PC-3 (cell line): Measurements from ENCODE around the gene TGFB3. TPM values are rescaled to one million over a fixed set of nuclear protein-coding genes. Genes with fewer than 3 reads are reported as not detected.

ENCODE experiments used
- ATAC-seq: fragments of 200-7000 bp; cut with Tn5 transposase; 2 replicates; pipeline ENCODE4 v1.9.1; 2020; ENCODE audit warnings: mild to moderate bottlenecking, moderate library complexity
- BruUV-seq: library from RNA; stranded (reverse); fragments of 400-500 nt; replicated peaks from 2 replicates; lab custom pipeline; 2021; lab: Mats Ljungman, UMichigan
- CTCF ChIA-PET: fragments of 300-600 bp; sonication (Branson Sonifier 250); formaldehyde crosslinking; loops from one replicate; lab custom pipeline; 2022; ENCODE audit warnings: antibody characterized with exemption; lab: Charles Lee
- POLR2A ChIA-PET: fragments of 300-600 bp; sonication (Branson Sonifier 250); formaldehyde crosslinking; loops from one replicate; lab custom pipeline; 2022; ENCODE audit warnings: antibody characterized with exemption; ENCODE audit not compliant: unreplicated experiment; lab: Charles Lee
- DNase-seq: peaks from one replicate; pipeline ENCODE4 v3.0.0-alpha.2; 2015
- H2AFZ ChIP-seq: fragments of 300-600 bp; sonication (generic); 2 replicates; pipeline ENCODE4 v1.6.0; 2016; ENCODE audit warnings: antibody characterized with exemption, low read length
- H3F3A ChIP-seq: fragments of 300-600 bp; sonication (generic); one replicate; pipeline ENCODE4 v1.6.0; 2017; ENCODE audit warnings: antibody characterized with exemption, low read length, control low read depth, mild to moderate bottlenecking; ENCODE audit not compliant: unreplicated experiment
- H3K27ac ChIP-seq: fragments of 300-600 bp; sonication (generic); 2 replicates; pipeline ENCODE4 v1.5.1; 2016; ENCODE audit warnings: mild to moderate bottlenecking, low read length
- H3K27me3 ChIP-seq: fragments of 300-600 bp; sonication (generic); 2 replicates; pipeline ENCODE4 v1.6.1; 2016; ENCODE audit warnings: low read length, mixed read lengths
- H3K36me3 ChIP-seq: fragments of 300-600 bp; sonication (generic); 2 replicates; pipeline ENCODE4 v1.6.1; 2016; ENCODE audit warnings: low read depth, mixed run types, low read length, mixed read lengths
- H3K4me1 ChIP-seq: fragments of 300-600 bp; sonication (generic); 2 replicates; pipeline ENCODE4 v1.5.1; 2016; ENCODE audit warnings: low read length; ENCODE audit not compliant: insufficient read depth
- H3K4me2 ChIP-seq: fragments of 300-600 bp; sonication (generic); 2 replicates; pipeline ENCODE4 v1.6.0; 2016; ENCODE audit warnings: low read length
- H3K4me3 ChIP-seq: fragments of 300-600 bp; sonication (generic); 2 replicates; pipeline ENCODE4 v1.5.1; 2016; ENCODE audit warnings: mild to moderate bottlenecking, low read length, mixed read lengths
- H3K79me2 ChIP-seq: fragments of 300-600 bp; sonication (generic); 2 replicates; pipeline ENCODE4 v1.6.1; 2017; ENCODE audit warnings: low read length, mixed read lengths
- H3K9ac ChIP-seq: fragments of 300-600 bp; sonication (generic); 2 replicates; pipeline ENCODE4 v1.6.0; 2016; ENCODE audit warnings: mild to moderate bottlenecking, low read length
- H3K9me2 ChIP-seq: fragments of 300-600 bp; sonication (generic); replicated peaks from 2 replicates; pipeline ENCODE4 v1.6.1; 2016; ENCODE audit warnings: mixed run types, low read length, mixed read lengths
- H3K9me3 ChIP-seq: fragments of 300-600 bp; sonication (generic); 2 replicates; pipeline ENCODE4 v1.6.1; 2016; ENCODE audit warnings: low read length, mixed read lengths
- H4K20me1 ChIP-seq: fragments of 300-600 bp; sonication (generic); 2 replicates; pipeline ENCODE4 v1.6.1; 2016; ENCODE audit warnings: low read length, mixed read lengths
- CTCF ChIP-seq: fragments of 300-600 bp; sonication (generic); conservative IDR thresholded peaks from 2 replicates; pipeline ENCODE4 v1.5.1; 2017; ENCODE audit warnings: antibody characterized with exemption, low read depth, mild to moderate bottlenecking, low read length
- EZH2 ChIP-seq: fragments of 300-600 bp; sonication (generic); IDR thresholded peaks from one replicate; pipeline ENCODE4 v1.6.1; 2017; ENCODE audit warnings: antibody characterized with exemption, mild to moderate bottlenecking, low read length; ENCODE audit not compliant: unreplicated experiment
- EZH2phosphoT487 ChIP-seq: fragments of 300-600 bp; sonication (generic); IDR thresholded peaks from 2 replicates; pipeline ENCODE4 v1.6.1; 2018; ENCODE audit warnings: mild to moderate bottlenecking, antibody characterized with exemption, low read length, borderline replicate concordance
- intact Hi-C: fragments of 100-400 bp; cut with micrococcal nuclease; formaldehyde crosslinking; loops from 2 replicates; pipeline ENCODE4 v1.9.0; 2023
- total RNA-seq: library from RNA; depleted of rRNA; stranded (reverse); fragments of >200 nt; gene quantifications from 2 replicates; pipeline ENCODE4 v1.2.3, GENCODE V29; 2014

Gene TGFB3
- total RNA-seq, 1 experiment from 2014 or later, result 10.2 TPM

- POLR2A ChIA-PET, result no interaction called here
- no TSS peak for BruUV-seq
- CTCF ChIA-PET, result no interaction called here
Observed at GRCh38 chr14:75967866-75968265, 13.9 kb downstream of the TGFB3 start.

GRCh38 chr14:75961662-75962061 is 20.1 kb downstream of the TGFB3 start:
- no peak overlapping the region for H3K4me2 ChIP-seq
- ChIA-PET POLR2A (no interaction called here), CTCF (no interaction called here)
- H3K36me3 ChIP-seq, result no peaks in the 10 kb centered on the region; the same call in 1 of the 2 replicates
- DNase-seq, result no peak
- H2AFZ ChIP-seq, result no peak overlapping the region
- no peaks in the 10 kb centered on the region for H3K27me3 ChIP-seq
- BruUV-seq, result no TSS peak
- no peak overlapping the region for H3K9ac ChIP-seq
- H4K20me1 ChIP-seq, result no peaks in the 10 kb centered on the region
- H3K27ac ChIP-seq, result no peak overlapping the region
- intact Hi-C loops, result no loop called here
- TF ChIP-seq EZH2, result no peak
- no peak for TF ChIP-seq EZH2phosphoT487
- TF ChIP-seq CTCF, result no peak
- H3K9me2 ChIP-seq, result no peaks in the 10 kb centered on the region
- no peaks in the 10 kb centered on the region for H3K9me3 ChIP-seq
- no peaks in the 10 kb centered on the region for H3F3A ChIP-seq
- H3K4me1 ChIP-seq, result no peaks in the 10 kb centered on the region
- no peak overlapping the region for H3K4me3 ChIP-seq
- no peaks in the 10 kb centered on the region for H3K79me2 ChIP-seq
- no peak for ATAC-seq

More at GRCh38 chr14:75967866-75968265, 13.9 kb downstream of the TGFB3 start:
- TF ChIP-seq EZH2phosphoT487, result no peak
- no peak for TF ChIP-seq CTCF
- no peak for TF ChIP-seq EZH2
- no peak for DNase-seq
- H3K9me2 ChIP-seq, result no peaks in the 10 kb centered on the region
- H4K20me1 ChIP-seq, result no peaks in the 10 kb centered on the region
- no peak overlapping the region for H3K4me2 ChIP-seq
- no peaks in the 10 kb centered on the region for H3K79me2 ChIP-seq
- no peak overlapping the region for H2AFZ ChIP-seq
- no peak for ATAC-seq
- H3K9me3 ChIP-seq, result no peaks in the 10 kb centered on the region
- H3K27ac ChIP-seq, result no peak overlapping the region
- H3K36me3 ChIP-seq, result no peaks in the 10 kb centered on the region
- intact Hi-C loops, result no loop called here
- H3K4me3 ChIP-seq, result no peak overlapping the region
- no peaks in the 10 kb centered on the region for H3F3A ChIP-seq
- no peaks in the 10 kb centered on the region for H3K27me3 ChIP-seq
- H3K9ac ChIP-seq, result no peak overlapping the region
- H3K4me1 ChIP-seq, result no peaks in the 10 kb centered on the region

GRCh38 chr14:75960231-75960630 is 21.6 kb downstream of the TGFB3 start:
- POLR2A ChIA-PET, result no interaction called here
- Histone ChIP-seq H3K36me3 (no peaks in the 10 kb centered on the region; the same call in 1 of the 2 replicates), H3K9ac (no peak overlapping the region), H4K20me1 (no peaks in the 10 kb centered on the region), H3F3A (no peaks in the 10 kb centered on the region), H3K27me3 (no peaks in the 10 kb centered on the region), H3K4me2 (no peak overlapping the region), H2AFZ (no peak overlapping the region), H3K9me2 (no peaks in the 10 kb centered on the region), H3K79me2 (no peaks in the 10 kb centered on the region), H3K4me3 (no peak overlapping the region), H3K27ac (no peak overlapping the region), H3K4me1 (no peaks in the 10 kb centered on the region), H3K9me3 (no peaks in the 10 kb centered on the region)
- BruUV-seq, result no TSS peak
- CTCF ChIA-PET, result no interaction called here
- ATAC-seq (no peak), DNase-seq (no peak)
- TF ChIP-seq CTCF (no peak), EZH2phosphoT487 (no peak), EZH2 (no peak)
- intact Hi-C loops, result no loop called here
